Kidney epithelial cell (primary cell): ENCODE data around the gene LYPLA2. TPM values are rescaled to one million over a fixed set of nuclear protein-coding genes. Genes with fewer than 3 reads are reported as not detected.
"Not testable (repeated sequence)": the region's sequence is repeated elsewhere in the genome, so short reads cannot be mapped to it uniquely, and the experiment has no call there.

Experiments
- DNase-seq: peaks from one replicate; pipeline ENCODE4 v3.0.0-alpha.2; 2010; ENCODE audit warnings: low read depth
- H3K27me3 ChIP-seq: 2 replicates; pipeline ENCODE4 v1.6.0; 2011; ENCODE audit warnings: low read length; ENCODE audit not compliant: control insufficient read depth, insufficient read depth
- H3K36me3 ChIP-seq: 2 replicates; pipeline ENCODE4 v1.5.1; 2011; ENCODE audit warnings: low read length; ENCODE audit not compliant: control insufficient read depth, insufficient read depth
- H3K4me3 ChIP-seq: 2 replicates; pipeline ENCODE4 v1.5.1; 2011; ENCODE audit warnings: low read depth, mild to moderate bottlenecking, control low read depth, low read length
- CTCF ChIP-seq: IDR thresholded peaks from 2 replicates; pipeline ENCODE4 v1.5.1; 2011; ENCODE audit warnings: mild to moderate bottlenecking, moderate library complexity, low read length, control low read depth, inconsistent platforms; ENCODE audit not compliant: insufficient read depth, poor library complexity, severe bottlenecking
- total RNA-seq: library from RNA; depleted of rRNA; stranded (reverse); fragments of >200 nt; gene quantifications from 2 replicates; pipeline ENCODE4 v1.2.3, GENCODE V29; 2015

The LYPLA2 gene
- total RNA-seq, 1 donor from 2014 or later = 163 TPM

DNA sequence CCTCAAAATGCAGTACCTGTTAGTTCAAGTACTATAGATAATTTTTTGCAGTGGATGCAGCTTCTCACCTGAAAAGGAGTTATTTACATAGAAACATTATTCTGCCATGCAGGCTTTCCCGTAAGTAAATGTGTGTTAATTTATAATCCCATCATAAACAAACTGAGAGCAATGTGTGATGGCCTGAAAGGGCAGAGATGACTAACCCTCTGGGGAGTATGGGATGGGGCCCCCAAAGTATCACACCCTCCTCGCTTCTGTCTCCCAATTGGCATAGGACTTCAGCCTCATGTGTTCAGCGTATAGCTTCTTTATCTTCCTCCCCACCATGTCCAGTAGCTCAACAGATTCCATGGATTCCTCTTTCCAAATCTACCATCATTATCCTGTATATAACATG, 26.7 kb downstream of the LYPLA2 start:
- peaks cover 1% of the 10 kb centered on the region for H3K36me3 ChIP-seq
- no peak overlapping the region for H3K4me3 ChIP-seq
- no peak for TF ChIP-seq CTCF
- no peak for DNase-seq
- no peaks in the 10 kb centered on the region for H3K27me3 ChIP-seq

DNA sequence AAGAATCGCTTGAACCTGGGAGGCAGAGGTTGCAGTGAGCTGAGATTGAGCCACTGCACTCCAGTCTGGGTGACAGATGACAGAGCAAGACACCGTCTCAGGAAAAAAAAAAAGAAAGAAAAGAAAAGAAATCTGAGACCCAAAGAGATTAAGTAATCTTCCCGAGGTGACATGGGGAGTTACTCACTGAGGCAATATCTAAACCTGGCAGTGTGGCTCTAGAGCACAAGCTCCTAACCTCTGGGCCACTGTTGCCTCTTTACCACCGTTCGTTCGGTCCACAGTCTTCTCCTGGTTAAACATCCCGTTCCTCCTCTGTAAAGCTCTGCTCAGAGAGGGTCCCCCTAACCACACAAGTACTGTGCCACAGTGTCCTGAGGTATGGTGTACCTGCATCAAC, 32.8 kb downstream of the LYPLA2 start:
- no peak for TF ChIP-seq CTCF
- no peak for DNase-seq
- H3K36me3 ChIP-seq = no peaks in the 10 kb centered on the region
- H3K4me3 ChIP-seq = no peak overlapping the region
- H3K27me3 ChIP-seq = no peaks in the 10 kb centered on the region

- no peaks in the 10 kb centered on the region for H3K36me3 ChIP-seq
- no peak for TF ChIP-seq CTCF
- no peak for DNase-seq
- H3K27me3 ChIP-seq = no peaks in the 10 kb centered on the region
- H3K4me3 ChIP-seq = peak overlapping the region; percentile 67
These were observed 33.7 kb downstream of the LYPLA2 start for GRCh38 chr1:23824711-23825075.

- H3K4me3 ChIP-seq = peak within 1 kb of the TSS; percentile 67
- no peak for TF ChIP-seq CTCF
- DNase-seq = peak; percentile 63
- H3K36me3 ChIP-seq = no peaks in the 10 kb centered on the region
- no peaks in the 10 kb centered on the region for H3K27me3 ChIP-seq
These were observed 34.3 kb downstream of the LYPLA2 start, which contains the start of gene HMGCL for GRCh38 chr1:23825076-23825761. Gene HMGCL, minus strand, starts transcription at chr1:23825429. Its CDS starts 14 bp downstream, at chr1:23825415.

GRCh38 chr1:23825762-23826522, 35.0 kb downstream of the LYPLA2 start:
- no peak for DNase-seq
- TF ChIP-seq CTCF = no peak
- H3K4me3 ChIP-seq = peak overlapping the region; percentile 67
- H3K27me3 ChIP-seq = no peaks in the 10 kb centered on the region
- no peaks in the 10 kb centered on the region for H3K36me3 ChIP-seq

- DNase-seq, H3K27me3 ChIP-seq, H3K4me3 ChIP-seq, H3K36me3 ChIP-seq: not testable (repeated sequence)
These were observed 35.6 kb downstream of the LYPLA2 start for GRCh38 chr1:23826590-23826989.
